Stimulated activated CD4-positive, alpha-beta T cell treated with anti-CD3 and anti-CD28 coated beads, TNF-alpha, amount 100 ng/mL, for 48 hours (primary cell): Measurements from ENCODE around the gene SEC23B.

Experiments used
- DNase-seq, 3 donors: peaks; one replicate each; pipeline ENCODE4 v3.0.0-alpha.2; 2020; ENCODE audit warnings: low read depth in 3 of 3

Gene SEC23B

GRCh38 chr20:18587665-18588573 lies 80.2 kb downstream of the SEC23B start, which contains the start of gene DTD1:
Gene DTD1 (plus strand): TSS chr20:18588054. CDS start chr20:18588073, 19 bp downstream.
- peak; percentile 82 to 94 (median 83) for DNase-seq

GRCh38 chr20:18588574-18588933 lies 80.8 kb downstream of the SEC23B start:
- no peak for DNase-seq

- no peak for DNase-seq
These were observed 82.4 kb downstream of the SEC23B start for GRCh38 chr20:18589941-18590674.

- DNase-seq: no peak
These were observed 88.5 kb downstream of the SEC23B start for GRCh38 chr20:18596270-18596669.

GRCh38 chr20:18609741-18610140 lies 102.0 kb downstream of the SEC23B start:
- no peak for DNase-seq
